Subcutaneous adipose tissue (tissue), 4 donors: ENCODE data around the gene IL1RL1. TPM values are rescaled to one million over a fixed set of nuclear protein-coding genes. Genes with fewer than 3 reads are reported as not detected.

Experiments used
- total RNA-seq, 4 donors: library from RNA; depleted of rRNA; stranded (reverse); fragments of >200 nt; gene quantifications; one replicate each; pipeline ENCODE4 v1.1.0, GENCODE V29; 2016
- TF ChIP-seq, protein P1 (sequence below): fragments of 450-650 bp; IDR thresholded peaks from one replicate; pipeline ENCODE4 v1.5.1; 2016; ENCODE audit warnings: low read depth, mild to moderate bottlenecking, control low read depth, antibody characterized with exemption, moderate library complexity

The IL1RL1 gene
- total RNA-seq, 4 donors from 2014 or later: 15.8 to 25.1 (median 17.2) TPM

DNA sequence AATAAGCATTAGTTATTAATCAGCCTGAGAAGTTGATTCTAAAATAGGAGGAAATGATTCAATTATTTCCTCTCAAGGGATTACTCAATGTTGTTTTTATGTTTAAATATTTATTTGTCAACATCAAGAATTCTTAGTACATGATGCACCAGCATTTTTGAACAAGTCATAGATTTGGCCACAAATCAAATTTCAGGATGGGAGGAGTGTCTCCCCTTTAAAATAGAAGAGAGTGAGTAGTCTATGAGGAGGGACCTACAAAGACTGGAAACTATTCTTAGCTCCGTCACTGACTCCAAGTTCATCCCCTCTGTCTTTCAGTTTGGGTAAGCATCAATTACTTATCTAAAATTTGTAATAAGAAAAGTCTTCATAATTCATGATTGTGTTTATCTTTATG, 25.6 kb downstream of the IL1RL1 start:
- TF ChIP-seq, protein P1, sequence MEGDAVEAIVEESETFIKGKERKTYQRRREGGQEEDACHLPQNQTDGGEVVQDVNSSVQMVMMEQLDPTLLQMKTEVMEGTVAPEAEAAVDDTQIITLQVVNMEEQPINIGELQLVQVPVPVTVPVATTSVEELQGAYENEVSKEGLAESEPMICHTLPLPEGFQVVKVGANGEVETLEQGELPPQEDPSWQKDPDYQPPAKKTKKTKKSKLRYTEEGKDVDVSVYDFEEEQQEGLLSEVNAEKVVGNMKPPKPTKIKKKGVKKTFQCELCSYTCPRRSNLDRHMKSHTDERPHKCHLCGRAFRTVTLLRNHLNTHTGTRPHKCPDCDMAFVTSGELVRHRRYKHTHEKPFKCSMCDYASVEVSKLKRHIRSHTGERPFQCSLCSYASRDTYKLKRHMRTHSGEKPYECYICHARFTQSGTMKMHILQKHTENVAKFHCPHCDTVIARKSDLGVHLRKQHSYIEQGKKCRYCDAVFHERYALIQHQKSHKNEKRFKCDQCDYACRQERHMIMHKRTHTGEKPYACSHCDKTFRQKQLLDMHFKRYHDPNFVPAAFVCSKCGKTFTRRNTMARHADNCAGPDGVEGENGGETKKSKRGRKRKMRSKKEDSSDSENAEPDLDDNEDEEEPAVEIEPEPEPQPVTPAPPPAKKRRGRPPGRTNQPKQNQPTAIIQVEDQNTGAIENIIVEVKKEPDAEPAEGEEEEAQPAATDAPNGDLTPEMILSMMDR: no peak

DNA sequence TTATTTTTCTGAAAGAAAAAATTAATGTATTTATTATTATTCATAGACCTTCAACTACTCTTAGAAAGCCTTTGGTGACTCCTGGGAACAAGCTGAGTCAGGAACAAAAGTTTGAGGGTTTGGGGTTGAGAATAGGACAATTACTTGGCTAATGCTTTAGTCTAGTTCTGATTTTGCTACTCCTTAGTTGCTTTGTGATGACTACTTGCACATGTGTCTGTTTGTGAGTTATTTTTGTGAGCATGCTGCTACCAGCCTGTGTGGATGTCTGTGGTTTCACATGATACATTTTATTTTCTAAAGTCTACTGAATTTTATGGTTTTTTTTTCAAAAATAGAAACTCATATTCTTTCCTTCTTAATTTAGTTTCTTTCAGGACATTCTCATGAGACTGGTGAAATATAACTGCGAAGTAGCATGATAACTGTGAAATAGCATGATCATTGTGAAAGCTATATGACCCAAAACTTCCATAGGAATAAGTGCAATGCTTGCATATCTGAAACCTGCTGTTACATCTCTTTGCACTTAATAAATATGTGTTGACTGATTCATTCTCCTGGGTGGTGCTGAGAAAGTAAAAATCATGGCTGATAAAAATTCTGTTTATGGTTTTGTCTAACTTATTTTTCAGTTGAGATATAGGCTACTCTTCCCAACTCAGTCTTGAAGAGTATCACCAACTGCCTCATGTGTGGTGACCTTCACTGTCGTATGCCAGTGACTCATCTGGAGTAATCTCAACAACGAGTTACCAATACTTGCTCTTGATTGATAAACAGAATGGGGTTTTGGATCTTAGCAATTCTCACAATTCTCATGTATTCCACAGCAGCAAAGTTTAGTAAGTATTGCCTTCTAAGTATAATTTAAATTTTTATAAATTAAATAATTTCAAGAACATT, 26.4 kb downstream of the IL1RL1 start:
- TF ChIP-seq, protein P1: no peak

DNA sequence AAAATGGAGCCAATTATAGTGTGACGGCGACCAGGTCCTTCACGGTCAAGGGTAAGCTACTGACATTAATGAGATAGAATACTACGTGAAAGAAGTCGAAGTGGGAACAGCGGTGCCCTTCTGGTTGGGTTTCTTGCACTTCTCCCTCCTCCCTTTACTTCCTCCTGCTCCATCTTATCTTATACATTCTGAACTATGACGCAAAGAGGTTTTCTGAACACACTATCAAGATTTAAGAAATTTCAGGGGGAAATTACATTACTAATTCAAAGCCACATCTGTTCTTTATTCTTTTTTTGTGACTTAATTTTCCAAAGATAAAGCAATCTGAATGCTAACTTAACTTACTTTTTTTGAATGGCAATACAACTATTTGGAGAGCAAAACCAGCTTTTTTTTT, 29.4 kb downstream of the IL1RL1 start:
- TF ChIP-seq, protein P1: no peak

DNA sequence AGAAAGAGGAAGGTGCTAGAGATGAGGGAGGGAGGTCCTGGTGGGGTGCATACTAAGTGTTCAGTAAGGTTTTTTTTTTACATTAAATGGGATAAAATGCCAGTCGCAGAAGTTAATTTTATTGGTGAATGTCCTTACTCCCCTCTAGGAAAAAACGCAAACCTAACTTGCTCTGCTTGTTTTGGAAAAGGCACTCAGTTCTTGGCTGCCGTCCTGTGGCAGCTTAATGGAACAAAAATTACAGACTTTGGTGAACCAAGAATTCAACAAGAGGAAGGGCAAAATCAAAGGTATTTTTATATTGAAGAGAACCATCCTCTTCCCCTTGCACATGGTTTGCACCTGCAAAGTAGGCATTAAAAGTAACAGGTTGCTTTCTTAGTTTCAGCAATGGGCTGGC, 31.5 kb downstream of the IL1RL1 start:
- TF ChIP-seq, protein P1: no peak

DNA sequence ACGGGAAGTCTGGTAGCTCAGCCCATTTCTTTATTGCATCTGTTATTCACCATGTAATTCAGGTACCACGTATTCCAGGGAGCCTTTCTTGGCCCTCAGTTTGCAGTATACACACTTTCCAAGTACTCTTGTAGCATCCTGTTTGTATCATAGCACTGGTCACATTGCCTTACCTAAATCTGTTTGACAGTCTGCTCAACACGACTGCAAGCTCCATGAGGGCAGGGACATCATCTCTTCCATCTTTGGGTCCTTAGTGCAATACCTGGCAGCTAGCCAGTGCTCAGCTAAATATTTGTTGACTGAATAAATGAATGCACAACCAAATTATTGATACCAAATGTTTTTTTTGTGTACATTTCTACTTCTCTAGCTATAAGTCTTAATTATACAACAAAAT, 33.0 kb downstream of the IL1RL1 start:
- TF ChIP-seq, protein P1: no peak

DNA sequence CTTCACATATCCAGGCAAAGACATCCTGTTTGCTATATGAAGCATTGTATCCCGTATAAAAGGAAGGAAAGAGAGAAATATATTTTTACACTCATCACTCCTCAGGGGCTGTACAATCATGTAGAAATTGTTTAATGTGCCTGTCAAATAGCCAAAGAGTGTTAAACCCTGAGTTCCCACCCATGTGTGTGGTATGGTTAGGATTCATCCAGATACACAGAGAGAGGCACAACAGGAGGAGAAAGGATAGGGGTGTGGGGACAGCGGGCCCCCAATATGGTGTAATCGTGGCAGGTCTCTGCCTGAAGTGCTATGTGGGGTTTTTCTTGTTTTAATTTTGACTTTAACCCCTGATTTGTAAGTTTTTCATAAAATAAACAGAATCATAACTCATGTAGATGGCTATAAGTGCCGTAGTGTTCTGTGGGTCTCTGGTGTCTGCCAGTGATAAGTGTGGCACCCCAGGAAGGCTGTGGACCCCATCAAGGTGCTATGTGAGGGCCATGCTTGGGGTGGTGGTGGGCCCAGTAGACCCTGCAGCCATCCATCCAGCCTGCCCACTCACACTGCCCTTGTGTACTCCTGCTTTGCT, 34.1 kb downstream of the IL1RL1 start:
- TF ChIP-seq, protein P1: no peak

DNA sequence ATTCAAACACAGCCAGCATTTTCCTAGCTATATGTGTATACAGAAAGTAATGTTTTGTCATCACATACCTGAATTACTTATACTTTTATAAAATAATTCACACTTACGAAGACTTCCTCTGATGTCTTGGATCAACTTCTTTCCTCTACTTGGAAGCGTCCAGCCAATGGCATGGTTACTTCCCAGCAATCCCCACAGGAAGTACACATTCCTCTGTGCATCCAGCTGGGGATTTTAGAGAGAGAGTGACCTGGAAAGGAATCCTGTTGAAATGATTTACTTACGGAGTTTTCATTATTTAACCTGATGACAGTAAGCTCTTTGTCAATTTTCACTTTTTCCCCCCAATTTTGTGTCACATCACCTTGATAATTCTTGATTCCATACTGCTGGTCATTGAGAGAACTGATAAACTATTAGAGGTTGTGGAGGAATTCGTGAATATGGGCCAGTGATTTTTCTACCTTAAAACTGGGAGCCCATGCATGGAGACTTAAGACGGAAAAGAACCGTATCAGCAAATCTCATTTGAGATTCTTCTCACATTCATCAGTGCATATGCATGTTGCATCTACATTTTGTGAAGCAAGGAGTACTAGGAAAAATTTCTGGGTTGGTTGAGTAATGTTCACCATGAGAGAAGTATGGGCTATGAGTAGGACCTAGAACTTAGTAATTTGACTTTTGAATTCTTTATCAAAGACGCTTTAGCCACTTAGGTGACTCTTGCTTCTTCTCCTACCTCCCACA, 35.2 kb downstream of the IL1RL1 start:
- TF ChIP-seq, protein P1: no peak
